Fibroblast of villous mesenchyme (primary cell): ENCODE data around the gene MTR. TPM values are rescaled to one million over a fixed set of nuclear protein-coding genes. Genes with fewer than 3 reads are reported as not detected.
A peak's percentile ranks its signal among the peaks of the same experiment; 100 is the strongest.

Experiments used
- DNase-seq: peaks from one replicate; pipeline ENCODE4 v3.0.0-alpha.2; 2010; ENCODE audit warnings: low read depth
- H3K4me3 ChIP-seq: 2 replicates; pipeline ENCODE4 v1.5.1; 2011; ENCODE audit warnings: low read depth, mild to moderate bottlenecking, low read length
- total RNA-seq: library from RNA; depleted of rRNA; stranded (reverse); fragments of >200 nt; gene quantifications from 2 replicates; pipeline ENCODE4 v1.2.3, GENCODE V29; 2012
- TF ChIP-seq, protein P1 (sequence below): IDR thresholded peaks from 2 replicates; pipeline ENCODE4 v1.5.1; 2012; ENCODE audit warnings: low read depth, mild to moderate bottlenecking, low read length; ENCODE audit not compliant: insufficient read depth

MTR gene
- 26.7 and 34.5 TPM in 2 replicates for total RNA-seq

GRCh38 chr1:236795035-236795756 is at the start of gene MTR:
TSS of gene MTR (plus strand) at chr1:236795292. CDS start at chr1:236795704, 412 bp downstream.
- DNase-seq = peak; percentile 98
- TF ChIP-seq, protein P1, sequence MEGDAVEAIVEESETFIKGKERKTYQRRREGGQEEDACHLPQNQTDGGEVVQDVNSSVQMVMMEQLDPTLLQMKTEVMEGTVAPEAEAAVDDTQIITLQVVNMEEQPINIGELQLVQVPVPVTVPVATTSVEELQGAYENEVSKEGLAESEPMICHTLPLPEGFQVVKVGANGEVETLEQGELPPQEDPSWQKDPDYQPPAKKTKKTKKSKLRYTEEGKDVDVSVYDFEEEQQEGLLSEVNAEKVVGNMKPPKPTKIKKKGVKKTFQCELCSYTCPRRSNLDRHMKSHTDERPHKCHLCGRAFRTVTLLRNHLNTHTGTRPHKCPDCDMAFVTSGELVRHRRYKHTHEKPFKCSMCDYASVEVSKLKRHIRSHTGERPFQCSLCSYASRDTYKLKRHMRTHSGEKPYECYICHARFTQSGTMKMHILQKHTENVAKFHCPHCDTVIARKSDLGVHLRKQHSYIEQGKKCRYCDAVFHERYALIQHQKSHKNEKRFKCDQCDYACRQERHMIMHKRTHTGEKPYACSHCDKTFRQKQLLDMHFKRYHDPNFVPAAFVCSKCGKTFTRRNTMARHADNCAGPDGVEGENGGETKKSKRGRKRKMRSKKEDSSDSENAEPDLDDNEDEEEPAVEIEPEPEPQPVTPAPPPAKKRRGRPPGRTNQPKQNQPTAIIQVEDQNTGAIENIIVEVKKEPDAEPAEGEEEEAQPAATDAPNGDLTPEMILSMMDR = no peak
- peak within 1 kb of the TSS; percentile 92 for H3K4me3 ChIP-seq

DNA sequence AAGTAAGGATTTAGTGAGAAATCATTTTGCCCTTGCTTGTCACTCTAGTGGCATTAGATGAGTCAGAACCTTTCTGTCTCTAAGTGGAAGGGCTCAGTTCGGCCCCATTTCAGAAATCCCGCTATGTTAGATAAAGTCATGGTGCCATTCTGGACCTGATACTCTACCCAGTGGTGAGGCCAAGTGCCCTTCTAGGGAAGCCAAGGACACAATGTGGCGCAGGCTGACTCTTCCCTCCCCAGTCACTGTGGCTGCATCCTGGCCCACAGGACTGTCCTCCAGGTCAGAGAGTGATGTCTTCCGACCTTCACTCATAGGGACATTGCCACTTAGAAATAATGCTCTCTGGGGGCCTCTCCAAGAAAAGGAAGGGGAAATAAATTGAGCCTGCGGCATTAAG is 48.3 kb upstream of the MTR start:
- DNase-seq = no peak
- H3K4me3 ChIP-seq = no peak overlapping the region
- TF ChIP-seq, protein P1 = no peak

DNA sequence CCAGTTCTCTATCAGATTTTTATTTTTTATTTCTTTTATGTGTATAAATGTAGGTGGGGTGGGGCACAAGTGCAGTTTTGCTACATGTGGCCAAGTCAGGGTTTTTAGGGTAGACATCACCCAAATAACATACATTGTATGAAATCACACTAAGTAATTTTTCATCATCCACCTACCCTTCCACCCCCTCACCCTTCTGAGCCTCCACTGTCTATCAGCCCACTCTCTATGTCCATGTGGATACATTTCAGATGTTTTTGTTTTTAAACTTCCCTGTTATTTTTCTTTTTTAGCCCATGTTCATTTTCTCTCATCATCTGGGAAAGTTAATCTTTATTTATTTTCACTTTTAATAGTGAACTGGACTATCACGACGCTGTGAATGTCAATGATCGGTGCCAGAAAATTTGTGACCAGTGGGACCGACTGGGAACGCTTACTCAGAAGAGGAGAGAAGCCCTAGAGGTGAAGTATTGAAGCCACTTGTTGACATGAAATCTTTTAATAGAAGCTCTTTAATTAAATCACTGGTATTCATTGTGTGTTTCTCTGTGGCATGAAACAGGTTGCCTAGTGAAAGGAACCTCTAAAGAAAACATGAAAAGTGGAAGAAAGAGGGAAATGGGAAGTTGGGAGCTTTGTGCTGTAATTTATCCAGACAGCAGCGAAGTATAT is 47.6 kb upstream of the MTR start:
- TF ChIP-seq, protein P1 = no peak
- DNase-seq = no peak
- H3K4me3 ChIP-seq = no peak overlapping the region

DNA sequence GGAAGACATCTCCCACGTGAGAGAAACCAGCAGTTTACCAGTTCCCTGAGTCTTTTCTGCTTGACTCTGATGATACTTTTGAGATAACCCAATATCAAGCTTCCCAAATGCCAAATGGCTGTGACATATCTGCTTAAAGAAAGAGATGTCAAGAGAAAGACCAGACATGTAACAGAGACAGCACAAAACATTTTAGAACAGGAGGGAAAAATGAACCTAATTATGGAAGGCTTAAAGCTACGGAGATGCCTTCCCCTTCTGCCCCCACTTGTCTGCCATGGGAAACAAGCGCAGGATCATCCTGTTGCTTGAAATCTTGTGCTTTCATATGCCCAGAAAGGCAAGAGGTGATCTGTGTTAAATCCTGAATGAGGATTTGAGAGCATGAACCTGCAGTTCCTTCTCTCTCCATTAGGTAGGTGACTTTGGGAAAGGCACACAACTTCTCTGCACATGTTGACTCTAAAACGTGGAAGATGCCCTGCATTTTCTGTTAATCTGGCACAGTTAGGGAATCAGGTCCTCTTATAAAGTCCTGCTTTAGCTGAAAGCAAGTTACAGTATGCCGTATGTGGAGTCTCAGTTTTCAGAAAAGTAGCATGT is 46.7 kb upstream of the MTR start:
- TF ChIP-seq, protein P1 = peak; percentile 32
- H3K4me3 ChIP-seq = no peak overlapping the region
- no peak for DNase-seq

- no peak overlapping the region for H3K4me3 ChIP-seq
- no peak for DNase-seq
- TF ChIP-seq, protein P1 = no peak
These were observed 44.2 kb upstream of the MTR start for GRCh38 chr1:236750928-236751327.

GRCh38 chr1:236751385-236751784 is 43.7 kb upstream of the MTR start:
- TF ChIP-seq, protein P1 = no peak
- no peak for DNase-seq
- no peak overlapping the region for H3K4me3 ChIP-seq
